ENCODE data around the gene TNFAIP8L2. TPM values are rescaled to one million over a fixed set of nuclear protein-coding genes. Genes with fewer than 3 reads are reported as not detected.

TNFAIP8L2 gene
- 1.1 and 1.2 TPM in 2 replicates for total RNA-seq

DNA sequence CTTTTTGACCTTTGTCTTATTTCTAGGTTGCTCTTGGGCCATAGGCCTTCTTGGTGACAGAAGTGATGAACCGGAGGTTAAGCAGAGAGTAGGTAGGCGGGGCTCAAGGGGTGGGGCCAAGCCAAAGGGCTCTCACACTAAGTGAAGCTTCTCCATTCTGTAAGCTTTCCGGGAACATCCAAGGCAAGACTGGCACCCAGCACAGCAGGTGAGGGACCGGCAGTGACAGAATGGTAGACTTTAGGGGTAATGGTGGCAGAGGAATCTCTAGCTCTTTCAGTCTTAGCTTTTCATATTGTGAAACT is at the start of gene TNFAIP8L2:
Gene TNFAIP8L2, plus strand, starts transcription at position 135 of the 305 bp plus-strand sequence. CDS start 2,049 bp downstream, outside the sequence.

DNA sequence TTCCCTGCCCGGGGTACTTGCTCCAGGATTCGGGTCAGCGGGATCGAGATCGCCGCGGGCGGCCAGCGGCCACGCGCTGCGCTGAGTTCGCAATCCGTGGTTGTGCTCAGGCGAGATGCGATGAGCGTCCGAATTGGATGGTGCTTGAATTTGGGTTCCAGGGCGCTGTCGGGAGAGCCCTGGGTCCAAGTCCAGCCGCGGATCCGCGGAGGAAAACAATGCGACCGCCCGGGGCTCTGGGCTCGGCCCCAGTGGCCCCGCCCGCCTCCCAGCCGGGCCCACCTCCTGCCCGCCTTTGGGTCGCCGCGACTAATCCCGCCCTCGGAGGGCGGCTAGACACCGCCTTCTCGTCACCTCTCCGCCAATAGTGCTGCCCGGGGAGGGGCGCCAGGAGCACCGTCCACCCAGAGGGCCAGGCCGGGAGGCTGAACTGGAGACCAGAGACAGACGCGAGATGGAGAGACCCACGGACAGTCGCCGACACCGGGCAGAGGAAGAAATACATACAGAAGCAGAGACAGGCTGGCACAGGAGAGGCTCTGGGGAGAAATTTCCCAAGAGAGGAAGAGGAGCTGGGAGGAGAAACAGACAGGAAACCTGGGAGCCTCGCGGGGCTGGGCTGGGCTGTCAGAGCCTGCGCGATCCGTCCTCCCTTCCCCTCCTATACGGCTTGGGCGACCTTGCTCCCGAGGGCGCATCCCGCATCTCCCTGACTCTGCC is 9.9 kb upstream of the TNFAIP8L2 start, which contains the start of gene SEMA6C:
Gene SEMA6C, minus strand, starts transcription at position 220 of the 720 bp plus-strand sequence. CDS start 4,010 bp downstream, outside the sequence.

DNA sequence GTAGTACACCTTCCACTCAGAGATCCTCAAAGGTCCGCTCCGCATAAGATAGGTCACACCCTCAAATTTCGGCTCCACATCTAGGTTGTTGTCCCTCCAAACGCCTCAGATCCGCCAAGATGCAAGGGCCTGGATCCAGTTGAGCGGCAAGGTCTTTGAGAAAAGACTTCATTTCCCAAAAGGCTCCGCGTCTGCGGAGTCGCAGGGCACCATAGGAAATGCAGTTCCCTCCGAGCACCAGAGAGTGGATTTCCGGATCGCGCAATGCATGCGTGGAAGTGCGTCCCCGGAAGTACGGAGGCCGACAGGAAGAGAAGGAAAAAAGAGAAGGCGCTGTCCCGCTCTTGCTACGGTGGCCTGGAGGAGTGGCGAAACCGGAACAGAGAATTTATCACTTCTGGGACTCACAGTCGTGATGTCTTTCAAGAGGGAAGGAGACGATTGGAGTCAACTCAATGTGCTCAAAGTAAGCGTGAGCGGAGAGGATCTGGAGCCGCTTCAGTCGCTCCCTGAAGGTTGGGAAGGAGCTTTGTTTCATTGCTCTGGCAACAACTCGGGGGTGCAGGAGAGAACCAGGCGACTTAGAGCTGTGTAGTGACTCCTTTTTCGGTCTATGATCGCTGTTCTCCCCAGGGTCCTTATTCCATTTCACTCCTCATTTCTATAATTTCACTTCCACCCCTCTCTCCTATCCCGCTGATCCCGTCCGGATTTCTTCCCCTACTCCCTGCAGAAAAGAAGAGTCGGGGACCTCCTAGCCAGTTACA is 9.5 kb downstream of the TNFAIP8L2 start, which contains the start of the genes LYSMD1 and SCNM1:
Gene LYSMD1, minus strand, starts transcription at position 165 of the 767 bp plus-strand sequence. CDS start 644 bp downstream, outside the sequence.
Gene SCNM1, plus strand, starts transcription at position 407 of the 767 bp plus-strand sequence. Its CDS starts 9 bp downstream, at position 416.

DNA sequence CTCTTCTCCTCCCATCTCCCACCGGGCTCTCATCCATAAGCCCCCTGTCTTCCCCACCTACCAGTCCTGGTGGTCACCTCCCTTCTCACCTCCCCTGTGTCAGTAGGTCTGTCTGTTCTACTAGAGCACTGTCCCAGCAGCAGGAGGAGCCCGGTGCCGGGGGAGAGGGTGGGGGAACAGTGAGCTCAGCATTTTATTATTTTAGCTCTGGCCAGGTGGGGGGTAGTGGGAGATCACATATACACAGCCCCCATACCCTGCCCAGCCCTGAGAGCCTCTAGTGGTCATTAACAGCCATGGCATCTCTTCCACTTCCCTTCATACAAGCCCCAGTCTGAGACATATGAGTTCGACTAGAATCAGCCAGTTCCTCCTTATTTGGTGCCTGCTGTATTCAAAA is 19.4 kb downstream of the TNFAIP8L2 start, which contains the start of gene TMOD4:
Gene TMOD4, minus strand, starts transcription at position 119 of the 400 bp plus-strand sequence. CDS start 1,106 bp downstream, outside the sequence.

DNA sequence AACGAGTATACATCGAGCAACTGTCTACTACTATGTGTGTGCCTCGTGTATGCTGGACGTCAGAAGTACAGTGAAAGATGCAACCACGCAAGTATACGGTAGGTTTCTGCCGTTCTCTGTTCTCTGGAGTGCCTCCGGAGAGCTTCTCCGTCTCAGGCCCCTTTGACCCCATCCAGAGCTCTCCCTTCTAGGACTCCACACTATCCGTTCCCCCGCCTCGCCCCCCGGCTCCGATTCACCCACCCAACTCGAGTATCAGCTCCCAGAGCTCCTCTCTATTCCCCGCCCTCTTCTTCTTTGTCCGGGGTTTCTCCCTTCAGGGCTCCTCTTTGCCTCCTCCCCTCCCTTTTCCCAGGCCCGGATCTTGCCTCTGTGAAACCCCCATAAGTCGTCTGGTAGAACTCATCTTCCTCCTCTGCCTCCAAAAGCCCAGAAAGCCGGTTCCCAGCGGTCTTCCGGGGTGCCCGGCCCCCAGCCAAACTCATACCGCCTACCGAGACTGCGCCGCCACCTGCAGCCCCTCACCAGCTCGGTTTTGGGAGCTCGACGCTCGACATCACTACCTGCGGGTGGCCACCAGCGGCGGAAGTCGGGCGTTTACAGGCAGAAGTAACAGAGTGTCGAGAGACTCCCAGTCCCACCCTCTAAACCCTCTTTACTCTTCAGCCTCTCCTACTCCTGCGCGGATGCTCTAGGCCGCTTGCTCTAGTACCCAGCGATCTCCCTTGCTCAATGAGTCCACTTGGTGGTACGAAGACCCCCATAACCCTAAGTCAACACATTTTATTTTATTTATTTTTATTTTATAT is 33.4 kb downstream of the TNFAIP8L2 start, which contains the start of gene VPS72:
Gene VPS72, minus strand, starts transcription at position 561 of the 809 bp plus-strand sequence. Its CDS starts 76 bp downstream, at position 485.

DNA sequence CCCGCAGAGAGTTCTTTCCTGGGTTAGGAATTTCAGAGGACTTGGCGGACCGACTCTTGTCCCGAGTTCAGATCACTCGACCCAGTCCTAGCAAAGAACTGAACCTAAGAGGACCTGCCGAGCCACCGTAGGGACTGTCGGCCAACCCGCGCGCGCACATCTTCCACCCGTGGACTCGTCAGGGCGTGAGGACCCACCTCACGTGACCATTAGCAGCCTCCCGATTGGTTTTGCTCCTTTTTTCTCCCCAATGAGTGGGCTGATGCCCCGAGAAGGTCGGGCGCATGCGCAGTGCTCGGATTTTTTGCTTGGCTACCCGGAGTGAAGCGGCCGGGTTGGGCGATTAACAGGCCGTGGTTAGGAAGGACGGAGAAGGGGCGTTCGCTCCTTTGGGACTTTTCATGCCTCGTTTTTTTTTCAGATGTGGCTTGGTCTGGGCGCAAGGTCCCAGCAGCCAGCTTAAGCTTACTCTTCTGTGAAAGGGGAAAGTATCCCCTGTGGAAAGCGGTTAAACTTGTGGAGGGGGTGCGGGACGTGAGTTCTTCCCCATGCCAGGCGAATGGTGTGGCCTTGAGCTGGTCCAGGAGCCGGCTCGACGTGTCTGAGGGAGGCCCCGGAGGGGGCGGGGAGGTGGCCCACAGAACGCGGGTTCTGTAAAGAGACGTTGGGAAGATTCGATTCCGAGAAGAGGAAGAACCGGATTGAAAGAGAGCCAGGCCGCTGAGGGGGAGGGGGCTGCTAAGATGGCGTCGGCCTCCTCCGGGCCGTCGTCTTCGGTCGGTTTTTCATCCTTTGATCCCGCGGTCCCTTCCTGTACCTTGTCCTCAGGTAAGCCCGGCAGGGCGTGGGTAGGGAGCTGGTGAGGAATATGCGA is 42.0 kb downstream of the TNFAIP8L2 start, which contains the start of gene PIP5K1A:
Gene PIP5K1A, plus strand, starts transcription at position 299 of the 874 bp plus-strand sequence. Its CDS starts 445 bp downstream, at position 744.

Other genes with a start within 250 kb of the TNFAIP8L2 start
- gene SETDB1, start 230.3 kb upstream of the TNFAIP8L2 start, total RNA-seq = 20.0 and 22.1 TPM in 2 replicates
- 104 and 115 TPM in 2 replicates for gene CERS2, start 181.8 kb upstream of the TNFAIP8L2 start, total RNA-seq
- not detected in 2 replicates for gene ANXA9, start 174.4 kb upstream of the TNFAIP8L2 start, total RNA-seq
- gene MINDY1, start 149.7 kb upstream of the TNFAIP8L2 start, total RNA-seq = 7.1 and 9.6 TPM in 2 replicates
- 4.7 and 6.3 TPM in 2 replicates for gene PRUNE1, start 148.2 kb upstream of the TNFAIP8L2 start, total RNA-seq
- not detected in 2 replicates for gene BNIPL, start 120.1 kb upstream of the TNFAIP8L2 start, total RNA-seq
- gene C1orf56, start 108.9 kb upstream of the TNFAIP8L2 start, total RNA-seq = 2.5 and 3.9 TPM in 2 replicates
- gene CDC42SE1, start 97.0 kb upstream of the TNFAIP8L2 start, total RNA-seq = 49.9 and 51.4 TPM in 2 replicates
- gene MLLT11, start 96.3 kb upstream of the TNFAIP8L2 start, total RNA-seq = 5.5 and 6.6 TPM in 2 replicates
- gene GABPB2, start 85.9 kb upstream of the TNFAIP8L2 start, total RNA-seq = 6.3 and 6.4 TPM in 2 replicates
- gene SEMA6C, start 10.0 kb upstream of the TNFAIP8L2 start, total RNA-seq = 9.9 and 15.7 TPM in 2 replicates
- gene LYSMD1, start 9.3 kb downstream of the TNFAIP8L2 start, total RNA-seq = 3.3 and 3.6 TPM in 2 replicates
- gene SCNM1, start 9.5 kb downstream of the TNFAIP8L2 start, total RNA-seq = 29.9 and 33.4 TPM in 2 replicates
- 0.67 and 0.79 TPM in 2 replicates for gene TMOD4, start 19.3 kb downstream of the TNFAIP8L2 start, total RNA-seq
- gene VPS72, start 33.5 kb downstream of the TNFAIP8L2 start, total RNA-seq = 51.5 and 63.7 TPM in 2 replicates
- 37.2 and 37.5 TPM in 2 replicates for gene PIP5K1A, start 41.9 kb downstream of the TNFAIP8L2 start, total RNA-seq
- gene PSMD4, start 98.1 kb downstream of the TNFAIP8L2 start, total RNA-seq = 188 and 200 TPM in 2 replicates
- 14.9 and 16.9 TPM in 2 replicates for gene ZNF687, start 125.7 kb downstream of the TNFAIP8L2 start, total RNA-seq
- 58.5 and 70.2 TPM in 2 replicates for gene PI4KB, start 170.8 kb downstream of the TNFAIP8L2 start, total RNA-seq
- 35.1 and 41.6 TPM in 2 replicates for gene RFX5, start 190.6 kb downstream of the TNFAIP8L2 start, total RNA-seq
- 1.9 and 3.4 TPM in 2 replicates for gene SELENBP1, start 216.1 kb downstream of the TNFAIP8L2 start, total RNA-seq
- gene PSMB4, start 242.9 kb downstream of the TNFAIP8L2 start, total RNA-seq = 409 and 419 TPM in 2 replicates